RWPE1 (cell line): ENCODE measurements around the gene GSG1L.

ENCODE experiments used
- CTCF ChIA-PET: fragments of 350-600 bp; sonication (Branson Sonifier 250); formaldehyde crosslinking; extraction: SDS; loops from one replicate; lab custom pipeline; 2021; lab: Yijun Ruan, JAX
- POLR2A ChIA-PET: fragments of 400-600 bp; formaldehyde crosslinking; extraction: SDS; loops from one replicate; lab custom pipeline; 2020; ENCODE audit warnings: antibody characterized with exemption; ENCODE audit not compliant: low non-redundant PET; lab: Yijun Ruan, JAX
- DNase-seq: peaks from one replicate; pipeline ENCODE4 v3.0.0; 2012; ENCODE audit warnings: low spot score
- H3K27ac ChIP-seq: fragments of 450-650 bp; 2 replicates; pipeline ENCODE4 v1.5.1; 2017
- CTCF ChIP-seq: fragments of 450-650 bp; conservative IDR thresholded peaks from 2 replicates; pipeline ENCODE4 v1.5.1; 2017; ENCODE audit warnings: low read depth, mild to moderate bottlenecking

The GSG1L gene

GRCh38 chr16:28068976-28069375, 5.5 kb upstream of the GSG1L start:
- CTCF ChIA-PET: interaction anchor here (0.5 kb wide), 1 partner anchor 14 kb away, joined by 4 read pairs; no protein-coding TSS in a partner anchor
- H3K27ac ChIP-seq: no peak overlapping the region
- DNase-seq: no peak
- TF ChIP-seq CTCF: no peak
- POLR2A ChIA-PET: no interaction called here

GRCh38 chr16:28067604-28068379, 4.3 kb upstream of the GSG1L start:
- no peak for TF ChIP-seq CTCF
- H3K27ac ChIP-seq: no peak overlapping the region
- ChIA-PET POLR2A (no interaction called here), CTCF (no interaction called here)
- DNase-seq: no peak

- ChIA-PET POLR2A (no interaction called here), CTCF (no interaction called here)
- no peak for TF ChIP-seq CTCF
- no peak for DNase-seq
- H3K27ac ChIP-seq: no peak overlapping the region
Measured at GRCh38 chr16:28064706-28065249, 1.3 kb upstream of the GSG1L start.

GRCh38 chr16:28064150-28064549, 636 bp upstream of the GSG1L start:
- no peak overlapping the region for H3K27ac ChIP-seq
- ChIA-PET CTCF (no interaction called here), POLR2A (no interaction called here)
- TF ChIP-seq CTCF: no peak
- DNase-seq: no peak

- H3K27ac ChIP-seq: no peak overlapping the region
- no peak for TF ChIP-seq CTCF
- POLR2A ChIA-PET: no interaction called here
- no peak for DNase-seq
- CTCF ChIA-PET: interaction anchor here (0.6 to 1.6 kb wide), 3 partner anchors 8 to 421 kb away, joined by 3 to 6 read pairs (median 3); no protein-coding TSS in a partner anchor
Measured at GRCh38 chr16:28062847-28063521, 530 bp downstream of the GSG1L start.

GRCh38 chr16:28062261-28062846, 1.2 kb downstream of the GSG1L start:
- no peak for DNase-seq
- TF ChIP-seq CTCF: no peak
- no peak overlapping the region for H3K27ac ChIP-seq
- POLR2A ChIA-PET: no interaction called here
- CTCF ChIA-PET: interaction anchor here (0.6 to 1.6 kb wide), 3 partner anchors 8 to 90 kb away, joined by 3 to 6 read pairs (median 3); no protein-coding TSS in a partner anchor
